Fibroblast of mammary gland (primary cell): ENCODE data around the gene PLAA.

Source experiments
- DNase-seq: peaks from one replicate; pipeline ENCODE4 v3.0.0-alpha.2; 2010; ENCODE audit warnings: low read depth
- H3K4me3 ChIP-seq: 2 replicates; pipeline ENCODE4 v1.5.1; 2011; ENCODE audit warnings: low read depth, mild to moderate bottlenecking, low read length, moderate library complexity; ENCODE audit not compliant: control insufficient read depth
- TF ChIP-seq, protein P1 (sequence below): conservative IDR thresholded peaks from 2 replicates; pipeline ENCODE4 v1.5.1; 2011; ENCODE audit warnings: low read depth, low read length, inconsistent platforms; ENCODE audit not compliant: control insufficient read depth, insufficient read depth

PLAA gene

DNA sequence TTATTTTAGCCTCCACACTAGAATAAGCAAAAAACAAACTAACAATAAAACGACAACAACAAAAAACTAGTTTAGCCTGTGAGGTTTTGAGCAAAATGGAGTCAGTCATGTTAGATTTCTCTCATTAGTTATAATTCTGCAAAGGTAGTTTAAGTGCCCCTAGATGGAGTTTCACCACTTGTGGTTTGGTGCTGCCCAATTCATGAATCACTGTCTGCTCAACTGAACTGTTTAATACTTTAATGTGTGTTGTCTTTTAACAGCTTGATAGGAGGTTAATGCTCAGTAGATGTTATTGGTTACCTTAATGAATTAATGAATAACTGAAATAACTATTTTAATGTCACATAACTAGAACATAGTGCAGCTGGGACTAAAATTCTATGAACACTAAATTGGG lies 3.5 kb upstream of the PLAA start:
- no peak overlapping the region for H3K4me3 ChIP-seq
- no peak for DNase-seq
- TF ChIP-seq, protein P1, sequence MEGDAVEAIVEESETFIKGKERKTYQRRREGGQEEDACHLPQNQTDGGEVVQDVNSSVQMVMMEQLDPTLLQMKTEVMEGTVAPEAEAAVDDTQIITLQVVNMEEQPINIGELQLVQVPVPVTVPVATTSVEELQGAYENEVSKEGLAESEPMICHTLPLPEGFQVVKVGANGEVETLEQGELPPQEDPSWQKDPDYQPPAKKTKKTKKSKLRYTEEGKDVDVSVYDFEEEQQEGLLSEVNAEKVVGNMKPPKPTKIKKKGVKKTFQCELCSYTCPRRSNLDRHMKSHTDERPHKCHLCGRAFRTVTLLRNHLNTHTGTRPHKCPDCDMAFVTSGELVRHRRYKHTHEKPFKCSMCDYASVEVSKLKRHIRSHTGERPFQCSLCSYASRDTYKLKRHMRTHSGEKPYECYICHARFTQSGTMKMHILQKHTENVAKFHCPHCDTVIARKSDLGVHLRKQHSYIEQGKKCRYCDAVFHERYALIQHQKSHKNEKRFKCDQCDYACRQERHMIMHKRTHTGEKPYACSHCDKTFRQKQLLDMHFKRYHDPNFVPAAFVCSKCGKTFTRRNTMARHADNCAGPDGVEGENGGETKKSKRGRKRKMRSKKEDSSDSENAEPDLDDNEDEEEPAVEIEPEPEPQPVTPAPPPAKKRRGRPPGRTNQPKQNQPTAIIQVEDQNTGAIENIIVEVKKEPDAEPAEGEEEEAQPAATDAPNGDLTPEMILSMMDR = no peak

GRCh38 chr9:26949637-26950069 lies 2.6 kb upstream of the PLAA start:
- TF ChIP-seq, protein P1 = no peak
- H3K4me3 ChIP-seq = no peak overlapping the region
- peak; percentile 64 for DNase-seq

- TF ChIP-seq, protein P1 = no peak
- no peak for DNase-seq
- peak overlapping the region; percentile 96 for H3K4me3 ChIP-seq
Observed at GRCh38 chr9:26947736-26948135, 694 bp upstream of the PLAA start.

DNA sequence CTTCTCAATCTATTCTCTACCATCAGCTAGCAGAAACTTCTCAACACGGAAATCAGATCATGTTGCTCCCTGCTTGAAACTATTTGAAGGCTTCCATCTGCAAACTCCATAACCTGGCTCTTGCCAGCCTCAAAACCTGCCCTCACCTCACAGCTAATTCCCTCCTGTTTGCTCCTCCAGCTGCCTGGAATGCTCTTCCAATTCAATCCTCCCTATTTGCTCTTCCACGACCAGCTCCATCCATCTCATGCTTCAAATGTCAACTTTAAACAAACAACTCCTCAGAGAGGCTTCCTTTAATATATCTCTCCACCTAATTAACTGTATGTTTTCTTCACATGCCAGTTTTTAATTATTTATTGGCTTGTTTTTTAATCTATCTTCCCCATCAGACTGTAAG lies 1.5 kb downstream of the PLAA start:
- peak overlapping the region; percentile 96 for H3K4me3 ChIP-seq
- no peak for DNase-seq
- TF ChIP-seq, protein P1 = no peak

DNA sequence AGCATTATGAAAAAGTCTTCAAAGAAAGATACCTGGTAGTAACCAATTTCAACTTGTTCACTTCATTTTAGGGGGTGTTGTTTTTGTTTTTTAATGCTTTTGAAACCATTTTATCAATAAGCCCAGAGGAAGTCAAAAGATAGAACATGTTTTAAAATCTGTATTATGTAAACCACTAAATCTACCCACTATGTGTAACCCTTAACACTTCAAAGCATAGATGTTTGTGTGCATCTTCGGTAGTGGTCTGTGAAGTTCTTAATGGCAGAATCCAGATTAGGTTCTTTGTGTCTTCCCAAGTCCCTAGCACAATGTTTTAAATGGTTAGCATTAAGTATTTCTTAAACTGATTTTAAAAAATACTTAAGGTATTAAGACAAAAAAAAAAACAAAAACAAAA lies 6.3 kb downstream of the PLAA start:
- DNase-seq = no peak
- TF ChIP-seq, protein P1 = no peak
- H3K4me3 ChIP-seq = no peak overlapping the region

DNA sequence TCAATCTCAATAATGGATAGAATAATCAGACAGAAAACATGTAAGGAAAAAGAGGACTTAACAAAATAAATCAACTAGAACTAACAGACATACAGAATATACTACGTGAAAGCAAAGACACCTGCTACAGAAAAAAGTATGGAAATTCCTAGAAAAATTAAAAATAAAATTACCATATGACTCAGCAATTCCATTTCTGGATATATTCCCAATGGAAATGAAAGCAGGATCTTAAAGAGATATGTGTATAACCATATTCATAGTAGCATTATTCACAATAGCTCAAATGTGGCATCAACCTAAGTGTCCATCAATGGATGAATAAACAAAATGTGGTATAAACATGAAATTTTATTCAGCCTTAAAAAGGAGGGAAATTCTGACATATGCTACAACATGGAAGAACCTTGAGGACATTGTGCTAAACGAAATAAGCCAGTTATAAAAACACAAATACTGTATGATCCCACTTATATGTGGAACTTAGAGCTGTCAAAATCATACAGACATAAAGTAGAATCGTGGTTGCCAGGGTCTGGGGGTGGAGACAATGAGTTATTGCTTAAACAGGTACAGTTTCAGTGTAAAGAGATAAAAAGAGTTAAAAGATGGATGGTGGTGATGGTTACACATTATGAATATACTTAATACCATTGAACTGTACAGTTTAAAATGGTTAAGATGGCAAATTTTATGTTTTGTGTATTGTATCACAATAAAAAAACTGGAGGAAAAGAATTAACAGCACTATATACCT lies 6.9 kb downstream of the PLAA start:
- H3K4me3 ChIP-seq = no peak overlapping the region
- TF ChIP-seq, protein P1 = no peak
- no peak for DNase-seq
